Measurements from ENCODE around the gene TMX4. TPM values are rescaled to one million over a fixed set of nuclear protein-coding genes. Genes with fewer than 3 reads are reported as not detected.

TMX4 gene
- total and polyA plus RNA-seq, 4 donors: 12.6 to 17.3 (median 15.9) TPM

DNA sequence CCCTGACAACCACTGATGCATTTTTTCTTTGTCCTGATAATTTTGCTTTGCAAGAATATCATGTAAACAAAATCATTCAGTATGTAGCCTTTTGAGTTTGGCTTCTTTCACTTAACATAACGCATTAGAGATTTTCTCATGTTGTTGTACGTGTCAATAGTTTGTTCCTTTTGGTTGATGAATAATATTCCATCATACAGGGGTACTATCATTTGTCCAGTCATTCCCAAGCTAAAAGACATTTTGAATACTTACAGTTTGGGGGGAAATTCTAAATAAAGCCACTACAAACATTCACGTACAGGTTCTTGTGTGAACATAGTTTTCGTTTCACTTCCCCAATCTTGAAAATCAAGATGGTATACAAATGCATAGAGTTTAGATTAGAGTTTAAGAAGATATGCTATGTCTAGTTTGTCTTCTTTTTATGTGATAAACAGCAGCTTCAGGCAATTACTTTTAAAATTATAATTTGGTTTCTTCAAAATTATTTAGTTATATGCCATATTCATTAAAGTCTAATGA, 84.5 kb downstream of the TMX4 start:
- 53% methylated on average over 4 of the region's 4 CpGs for WGBS
- Histone ChIP-seq H3K9ac (ENCODE audit: low read depth in 1 of 2, low read length in 2 of 2) (no peak overlapping the region), H3K4me1 (ENCODE audit: control insufficient read depth in 4 of 4, insufficient read depth in 4 of 4, low read length in 3 of 4) (peaks cover 2 to 25% (median 13%) of the 10 kb centered on the region in 4 donors), H3K9me3 (ENCODE audit: control insufficient read depth in 4 of 4, low read length in 3 of 4) (no peaks in the 10 kb centered on the region), H3K27me3 (ENCODE audit: control insufficient read depth in 4 of 4, insufficient read depth in 4 of 4, low read length in 3 of 4) (no peaks in the 10 kb centered on the region), H3K4me3 (ENCODE audit: low read depth in 1 of 3, low read length in 3 of 3) (no peak overlapping the region), H3K27ac (ENCODE audit: low read depth in 1 of 2, low read length in 2 of 2) (no peak overlapping the region), H3K36me3 (ENCODE audit: control insufficient read depth in 4 of 4, insufficient read depth in 3 of 4, low read depth in 1 of 4, low read length in 3 of 4) (peaks cover 2 to 32% (median 18%) of the 10 kb centered on the region in 4 donors)
- DNase-seq (ENCODE audit: low spot score): no peak
- TF ChIP-seq GABPA (IDR thresholded peaks at IDR 0.05 in 1 of 2, conservative IDR thresholded peaks at IDR 0.05 in 1 of 2) (no peak), YY1 (IDR thresholded peaks at IDR 0.05) (no peak), HNF4A (conservative IDR thresholded peaks at IDR 0.05) (no peak), RAD21 (IDR thresholded peaks at IDR 0.05) (no peak), RXRA (IDR thresholded peaks at IDR 0.05) (no peak), NR2F2 (IDR thresholded peaks at IDR 0.05) (no peak), FOXA1 (IDR thresholded peaks at IDR 0.05) (no peak), SP1 (IDR thresholded peaks at IDR 0.05) (no peak), TAF1 (conservative IDR thresholded peaks at IDR 0.05) (no peak), FOXA2 (IDR thresholded peaks at IDR 0.05) (no peak), EGR1 (IDR thresholded peaks at IDR 0.05; ENCODE audit: low read depth in 2 of 2) (no peak)
- TF ChIP-seq, protein P1, sequence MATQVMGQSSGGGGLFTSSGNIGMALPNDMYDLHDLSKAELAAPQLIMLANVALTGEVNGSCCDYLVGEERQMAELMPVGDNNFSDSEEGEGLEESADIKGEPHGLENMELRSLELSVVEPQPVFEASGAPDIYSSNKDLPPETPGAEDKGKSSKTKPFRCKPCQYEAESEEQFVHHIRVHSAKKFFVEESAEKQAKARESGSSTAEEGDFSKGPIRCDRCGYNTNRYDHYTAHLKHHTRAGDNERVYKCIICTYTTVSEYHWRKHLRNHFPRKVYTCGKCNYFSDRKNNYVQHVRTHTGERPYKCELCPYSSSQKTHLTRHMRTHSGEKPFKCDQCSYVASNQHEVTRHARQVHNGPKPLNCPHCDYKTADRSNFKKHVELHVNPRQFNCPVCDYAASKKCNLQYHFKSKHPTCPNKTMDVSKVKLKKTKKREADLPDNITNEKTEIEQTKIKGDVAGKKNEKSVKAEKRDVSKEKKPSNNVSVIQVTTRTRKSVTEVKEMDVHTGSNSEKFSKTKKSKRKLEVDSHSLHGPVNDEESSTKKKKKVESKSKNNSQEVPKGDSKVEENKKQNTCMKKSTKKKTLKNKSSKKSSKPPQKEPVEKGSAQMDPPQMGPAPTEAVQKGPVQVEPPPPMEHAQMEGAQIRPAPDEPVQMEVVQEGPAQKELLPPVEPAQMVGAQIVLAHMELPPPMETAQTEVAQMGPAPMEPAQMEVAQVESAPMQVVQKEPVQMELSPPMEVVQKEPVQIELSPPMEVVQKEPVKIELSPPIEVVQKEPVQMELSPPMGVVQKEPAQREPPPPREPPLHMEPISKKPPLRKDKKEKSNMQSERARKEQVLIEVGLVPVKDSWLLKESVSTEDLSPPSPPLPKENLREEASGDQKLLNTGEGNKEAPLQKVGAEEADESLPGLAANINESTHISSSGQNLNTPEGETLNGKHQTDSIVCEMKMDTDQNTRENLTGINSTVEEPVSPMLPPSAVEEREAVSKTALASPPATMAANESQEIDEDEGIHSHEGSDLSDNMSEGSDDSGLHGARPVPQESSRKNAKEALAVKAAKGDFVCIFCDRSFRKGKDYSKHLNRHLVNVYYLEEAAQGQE (IDR thresholded peaks at IDR 0.05): no peak
- TF ChIP-seq, protein P2, sequence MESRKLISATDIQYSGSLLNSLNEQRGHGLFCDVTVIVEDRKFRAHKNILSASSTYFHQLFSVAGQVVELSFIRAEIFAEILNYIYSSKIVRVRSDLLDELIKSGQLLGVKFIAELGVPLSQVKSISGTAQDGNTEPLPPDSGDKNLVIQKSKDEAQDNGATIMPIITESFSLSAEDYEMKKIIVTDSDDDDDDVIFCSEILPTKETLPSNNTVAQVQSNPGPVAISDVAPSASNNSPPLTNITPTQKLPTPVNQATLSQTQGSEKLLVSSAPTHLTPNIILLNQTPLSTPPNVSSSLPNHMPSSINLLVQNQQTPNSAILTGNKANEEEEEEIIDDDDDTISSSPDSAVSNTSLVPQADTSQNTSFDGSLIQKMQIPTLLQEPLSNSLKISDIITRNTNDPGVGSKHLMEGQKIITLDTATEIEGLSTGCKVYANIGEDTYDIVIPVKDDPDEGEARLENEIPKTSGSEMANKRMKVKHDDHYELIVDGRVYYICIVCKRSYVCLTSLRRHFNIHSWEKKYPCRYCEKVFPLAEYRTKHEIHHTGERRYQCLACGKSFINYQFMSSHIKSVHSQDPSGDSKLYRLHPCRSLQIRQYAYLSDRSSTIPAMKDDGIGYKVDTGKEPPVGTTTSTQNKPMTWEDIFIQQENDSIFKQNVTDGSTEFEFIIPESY (IDR thresholded peaks at IDR 0.05): no peak

DNA sequence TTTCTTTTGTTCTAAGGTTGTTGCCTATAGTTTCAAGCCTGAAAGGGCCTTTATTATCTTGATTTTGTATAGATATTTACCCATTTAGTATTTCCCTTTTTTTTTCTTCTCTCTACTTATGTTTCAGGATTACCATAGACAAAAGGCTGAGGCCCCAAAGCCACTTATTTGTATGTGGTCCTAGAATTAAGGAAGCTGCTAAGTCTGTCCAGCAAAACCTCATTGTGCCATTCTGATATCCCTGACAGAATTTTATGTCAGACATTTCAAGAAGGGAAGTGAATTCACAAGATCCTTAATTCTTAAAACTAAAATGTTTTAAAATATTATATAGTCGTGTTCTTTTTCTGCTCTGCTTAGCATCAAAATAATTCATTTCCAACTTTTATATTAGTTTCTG, 86.2 kb downstream of the TMX4 start:
- H3K36me3 ChIP-seq (ENCODE audit: control insufficient read depth in 4 of 4, insufficient read depth in 3 of 4, low read depth in 1 of 4, low read length in 3 of 4): peaks cover 2 to 35% (median 19%) of the 10 kb centered on the region in 4 donors
- H3K9me3 ChIP-seq (ENCODE audit: control insufficient read depth in 4 of 4, low read length in 3 of 4): no peaks in the 10 kb centered on the region
- H3K27me3 ChIP-seq (ENCODE audit: control insufficient read depth in 4 of 4, insufficient read depth in 4 of 4, low read length in 3 of 4): no peaks in the 10 kb centered on the region
- TF ChIP-seq, protein P2 (IDR thresholded peaks at IDR 0.05): no peak
- TF ChIP-seq, protein P1 (IDR thresholded peaks at IDR 0.05): no peak
- DNase-seq (ENCODE audit: low spot score): no peak
- 90% methylated on average over 1 of the region's 1 CpG for WGBS
- H3K4me1 ChIP-seq (ENCODE audit: control insufficient read depth in 4 of 4, insufficient read depth in 4 of 4, low read length in 3 of 4): peaks cover 3 to 28% (median 13%) of the 10 kb centered on the region in 4 donors
- no peak overlapping the region for H3K4me3 ChIP-seq (ENCODE audit: low read depth in 1 of 3, low read length in 3 of 3)
- H3K9ac ChIP-seq (ENCODE audit: low read depth in 1 of 2, low read length in 2 of 2): no peak overlapping the region
- no peak overlapping the region for H3K27ac ChIP-seq (ENCODE audit: low read depth in 1 of 2, low read length in 2 of 2)
